ENCODE results near the gene B4GALT5. TPM values are rescaled to one million over a fixed set of nuclear protein-coding genes. Genes with fewer than 3 reads are reported as not detected.
"Not testable (repeated sequence)": the region's sequence is repeated elsewhere in the genome, so short reads cannot be mapped to it uniquely, and the experiment has no call there.

Gene B4GALT5
- total and polyA plus RNA-seq, 12 donors, result 14.2 to 137 (median 69.1) TPM

DNA sequence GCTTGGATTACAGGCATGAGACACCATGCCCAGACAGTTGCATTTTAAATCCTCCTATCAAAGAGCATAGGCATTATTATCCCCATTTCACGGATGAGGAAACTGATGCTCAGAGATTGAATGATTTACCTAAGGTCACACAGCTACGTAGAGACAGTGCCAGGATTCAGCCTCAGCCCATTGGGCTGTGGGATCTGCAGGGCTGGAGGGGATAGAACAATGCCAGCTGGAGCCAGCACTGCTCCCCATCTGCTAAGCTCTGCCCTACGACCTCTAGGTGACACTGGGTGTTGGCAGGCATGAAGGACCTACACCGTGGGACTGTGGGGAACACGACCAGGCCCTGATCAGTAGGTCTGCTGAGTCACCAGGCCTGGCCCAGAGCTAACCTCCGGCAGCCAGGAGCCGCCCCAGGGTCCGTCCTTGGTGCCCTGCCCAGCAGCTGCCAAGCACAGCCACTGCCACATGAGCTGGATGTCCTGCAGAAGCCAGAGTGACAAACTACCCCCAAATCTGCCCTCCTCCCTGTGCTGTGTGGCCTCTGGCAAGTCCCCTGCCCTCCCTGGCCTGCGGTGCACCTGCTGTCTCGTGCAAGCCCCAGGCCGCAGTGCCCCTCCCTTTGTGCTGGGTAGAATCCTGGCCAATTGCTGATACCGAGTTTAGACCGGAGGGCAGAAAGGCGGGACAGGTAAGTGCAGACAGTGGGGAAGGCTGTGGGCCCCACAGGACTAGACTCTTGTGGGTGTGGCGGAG is 98.1 kb downstream of the B4GALT5 start:
- Histone ChIP-seq H3K9me3 (replicated peaks in 1 of 3) (no peaks in the 10 kb centered on the region), H3K27ac (peak overlapping the region in 2 of 5 donors; percentile 66 to 87), H3K4me3 (no peak overlapping the region), H3K27me3 (no peaks in the 10 kb centered on the region), H3K4me1 (replicated peaks in 1 of 2) (peaks cover 0 to 19% of the 10 kb centered on the region in 2 donors), H3K36me3 (replicated peaks in 1 of 2) (no peaks in the 10 kb centered on the region)
- intact Hi-C loops (cut with DNase I), result no loop called here
- WGBS, 4 donors, result 42 to 69% (median 47%) methylated on average over 5 to 15 of the region's 15 CpGs
- peak; percentile 84 to 96 (median 94) for DNase-seq
- TF ChIP-seq POLR2A (IDR thresholded peaks at IDR 0.05), result no peak
- TF ChIP-seq, protein P1, sequence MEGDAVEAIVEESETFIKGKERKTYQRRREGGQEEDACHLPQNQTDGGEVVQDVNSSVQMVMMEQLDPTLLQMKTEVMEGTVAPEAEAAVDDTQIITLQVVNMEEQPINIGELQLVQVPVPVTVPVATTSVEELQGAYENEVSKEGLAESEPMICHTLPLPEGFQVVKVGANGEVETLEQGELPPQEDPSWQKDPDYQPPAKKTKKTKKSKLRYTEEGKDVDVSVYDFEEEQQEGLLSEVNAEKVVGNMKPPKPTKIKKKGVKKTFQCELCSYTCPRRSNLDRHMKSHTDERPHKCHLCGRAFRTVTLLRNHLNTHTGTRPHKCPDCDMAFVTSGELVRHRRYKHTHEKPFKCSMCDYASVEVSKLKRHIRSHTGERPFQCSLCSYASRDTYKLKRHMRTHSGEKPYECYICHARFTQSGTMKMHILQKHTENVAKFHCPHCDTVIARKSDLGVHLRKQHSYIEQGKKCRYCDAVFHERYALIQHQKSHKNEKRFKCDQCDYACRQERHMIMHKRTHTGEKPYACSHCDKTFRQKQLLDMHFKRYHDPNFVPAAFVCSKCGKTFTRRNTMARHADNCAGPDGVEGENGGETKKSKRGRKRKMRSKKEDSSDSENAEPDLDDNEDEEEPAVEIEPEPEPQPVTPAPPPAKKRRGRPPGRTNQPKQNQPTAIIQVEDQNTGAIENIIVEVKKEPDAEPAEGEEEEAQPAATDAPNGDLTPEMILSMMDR (IDR thresholded peaks at IDR 0.05), result peak in 2 of 6 experiments; percentile 19 to 20

DNA sequence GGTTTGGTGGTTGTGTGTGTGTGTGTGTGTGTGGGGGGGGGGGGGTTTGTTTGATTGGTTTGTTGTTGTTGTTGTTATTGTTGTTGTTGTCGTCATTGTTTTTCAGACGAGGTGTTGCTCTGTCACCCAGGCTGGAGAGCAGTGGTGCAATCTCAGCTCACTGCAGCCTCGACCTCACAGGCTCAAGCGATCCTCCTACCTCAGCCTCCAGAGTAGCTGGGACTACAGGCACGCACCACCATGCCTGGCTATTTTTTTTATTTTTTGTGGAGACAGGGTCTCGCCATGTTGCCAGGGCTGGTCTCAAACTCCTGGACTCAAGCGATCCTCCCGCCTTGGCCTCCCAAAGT is 98.7 kb downstream of the B4GALT5 start:
- H3K9me3 ChIP-seq (replicated peaks in 1 of 3); H3K4me3 ChIP-seq; DNase-seq; H3K27me3 ChIP-seq; intact Hi-C loops (cut with DNase I); H3K36me3 ChIP-seq (replicated peaks in 1 of 2): not testable (repeated sequence)
- WGBS, 4 donors, result 87 to 97% (median 92%) methylated on average over 7 to 8 of the region's 8 CpGs
- Histone ChIP-seq H3K27ac (peak overlapping the region in 2 of 5 donors; percentile 66 to 87), H3K4me1 (replicated peaks in 1 of 2) (peaks cover 0 to 20% of the 10 kb centered on the region in 2 donors)

DNA sequence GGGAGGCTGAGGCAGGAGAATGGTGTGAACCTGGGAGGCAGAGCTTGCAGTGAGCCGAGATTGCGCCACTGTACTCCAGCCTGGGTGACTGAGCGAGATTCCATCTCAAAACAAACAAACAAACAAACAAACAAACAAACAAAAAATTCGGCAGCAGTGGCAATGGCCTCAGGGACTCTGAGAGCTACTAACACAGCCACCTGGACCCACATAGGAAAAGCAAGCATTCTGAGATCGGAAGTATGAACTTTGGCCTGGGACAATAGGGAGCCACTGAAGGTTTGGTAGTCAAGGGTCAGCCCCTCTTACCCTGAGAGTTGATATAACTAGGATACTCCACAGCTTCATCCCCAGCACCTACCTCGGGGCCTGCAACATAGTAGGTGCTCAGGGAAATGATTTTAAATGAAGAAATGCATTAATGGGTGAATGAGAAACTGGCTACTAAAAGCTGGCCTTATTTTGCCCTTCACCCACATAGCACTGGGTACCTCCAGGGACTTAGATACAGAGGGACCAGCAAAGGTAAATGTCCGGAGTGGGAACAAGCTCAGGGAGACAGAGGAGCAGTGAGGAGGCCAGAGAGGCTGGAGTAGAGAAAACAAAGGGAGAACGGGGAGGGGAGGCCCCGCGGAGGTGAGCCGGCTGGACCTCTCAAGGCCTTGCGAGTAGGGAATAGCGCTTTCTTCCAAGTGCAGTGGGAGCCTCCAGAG is 99.2 kb downstream of the B4GALT5 start:
- WGBS, 4 donors, result 70 to 79% (median 75%) methylated on average over 12 to 13 of the region's 13 CpGs
- no peaks in the 10 kb centered on the region for H3K27me3 ChIP-seq
- TF ChIP-seq, protein P1 (IDR thresholded peaks at IDR 0.05), result no peak
- TF ChIP-seq POLR2A (IDR thresholded peaks at IDR 0.05), result no peak
- intact Hi-C loops (cut with DNase I), result loop anchor here (5.0 kb wide), 2 partner anchors 228 to 233 kb away; no protein-coding TSS in a partner anchor
- no peaks in the 10 kb centered on the region for H3K9me3 ChIP-seq (replicated peaks in 1 of 3)
- peaks cover 0 to 20% of the 10 kb centered on the region in 2 donors for H3K4me1 ChIP-seq (replicated peaks in 1 of 2)
- no peak overlapping the region for H3K4me3 ChIP-seq
- peak in 1 of 7 donors; percentile 22 for DNase-seq
- H3K36me3 ChIP-seq (replicated peaks in 1 of 2), result no peaks in the 10 kb centered on the region
- H3K27ac ChIP-seq, result no peak overlapping the region

DNA sequence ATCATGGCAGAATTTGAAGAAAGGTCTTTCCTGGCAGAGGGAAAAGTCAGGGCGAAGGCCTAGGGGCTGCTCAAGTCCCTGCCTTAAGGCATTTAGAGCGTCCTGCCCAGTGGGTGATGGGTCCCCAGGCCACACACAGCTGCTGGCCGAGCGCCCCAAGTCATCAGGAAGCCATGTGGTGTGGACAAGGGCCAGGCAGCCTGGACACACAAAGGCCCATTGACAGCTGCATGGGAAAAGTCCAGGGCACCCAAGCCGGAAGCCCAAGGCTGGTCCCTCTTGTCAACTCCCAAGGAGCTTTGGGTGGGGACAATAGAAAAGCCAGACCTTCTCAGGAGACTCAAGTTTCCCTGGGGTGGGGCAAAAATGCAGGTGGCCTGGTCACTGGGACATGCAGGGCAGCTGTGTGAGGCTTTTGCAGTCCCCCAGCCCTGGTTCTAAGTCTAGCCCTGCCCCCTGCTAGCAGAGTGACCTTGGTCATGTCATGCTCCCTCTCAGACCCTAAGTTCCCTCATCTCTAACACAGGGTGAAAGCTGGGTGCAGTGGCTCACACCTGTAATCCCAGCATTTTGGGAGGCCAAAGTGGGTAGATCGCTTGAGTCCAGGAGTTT is 101.4 kb downstream of the B4GALT5 start:
- TF ChIP-seq POLR2A (IDR thresholded peaks at IDR 0.05), result no peak
- TF ChIP-seq, protein P1 (IDR thresholded peaks at IDR 0.05), result no peak
- intact Hi-C loops (cut with DNase I), result loop anchor here (5.0 kb wide), 2 partner anchors 230 to 235 kb away; no protein-coding TSS in a partner anchor

DNA sequence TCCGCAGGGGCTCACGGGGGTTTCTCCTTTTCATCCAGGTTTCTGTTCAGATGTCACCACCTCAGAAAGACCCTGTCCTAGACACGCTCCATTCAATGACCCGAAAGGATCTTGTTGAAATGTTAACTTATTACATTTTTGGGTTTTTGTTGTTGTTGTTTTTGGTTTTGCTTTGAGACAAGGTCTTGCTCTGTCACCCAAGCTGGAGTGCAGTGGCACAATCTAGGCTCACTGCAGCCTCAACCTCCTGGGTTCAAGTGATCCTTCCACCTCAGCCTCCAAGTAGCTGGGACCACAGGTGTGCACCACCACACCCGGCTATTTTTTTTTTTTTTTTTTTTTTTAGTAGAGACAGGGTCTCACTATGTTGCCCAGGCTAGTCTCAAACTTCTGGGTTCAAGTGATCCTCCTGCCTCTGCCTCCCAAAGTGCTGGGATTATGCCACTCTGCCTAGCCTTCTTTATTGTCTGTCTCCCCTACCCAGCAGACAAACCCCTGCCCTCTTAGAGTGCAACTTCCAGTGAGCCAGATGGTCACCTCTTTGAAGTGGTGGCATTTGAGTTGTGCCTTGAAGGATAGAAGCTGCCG is 102.0 kb downstream of the B4GALT5 start:
- not testable (repeated sequence) for H3K4me3 ChIP-seq, DNase-seq
- intact Hi-C loops (cut with DNase I), result loop anchor here (5.0 kb wide), 2 partner anchors 231 to 236 kb away; no protein-coding TSS in a partner anchor

More for the DNA sequence above, 101.4 kb downstream of the B4GALT5 start:
- no peak for DNase-seq
- 75 to 92% (median 89%) methylated on average over 2 to 6 of the region's 6 CpGs for WGBS, 4 donors
- no peaks in the 10 kb centered on the region for H3K27me3 ChIP-seq
- no peak overlapping the region for H3K4me3 ChIP-seq
- H3K9me3 ChIP-seq (replicated peaks in 1 of 3), result no peaks in the 10 kb centered on the region
- peaks cover 0 to 25% of the 10 kb centered on the region in 2 donors for H3K4me1 ChIP-seq (replicated peaks in 1 of 2)
- H3K36me3 ChIP-seq (replicated peaks in 1 of 2), result no peaks in the 10 kb centered on the region
- H3K27ac ChIP-seq, result no peak overlapping the region

More for the DNA sequence above, 102.0 kb downstream of the B4GALT5 start:
- not testable (repeated sequence) for H3K9me3 ChIP-seq (replicated peaks in 1 of 3); H3K36me3 ChIP-seq (replicated peaks in 1 of 2); H3K27me3 ChIP-seq; H3K27ac ChIP-seq
- WGBS, 4 donors, result 65 to 83% (median 68%) methylated on average over 6 of the region's 6 CpGs
- peaks cover 0 to 25% of the 10 kb centered on the region in 2 donors for H3K4me1 ChIP-seq (replicated peaks in 1 of 2)
